Colonic mucosa (tissue), 4 donors: ENCODE data around the gene CFDP1. TPM values are rescaled to one million over a fixed set of nuclear protein-coding genes. Genes with fewer than 3 reads are reported as not detected.
A peak's percentile ranks its signal among the peaks of the same experiment; 100 is the strongest.

ENCODE experiments used
- DNase-seq: peaks from one replicate; pipeline ENCODE4 v3.0.0-alpha.2; 2020
- H3K27ac ChIP-seq: fragments of 200-600 bp; one replicate; pipeline ENCODE4 v1.8.0; 2021
- H3K27me3 ChIP-seq: fragments of 200-600 bp; one replicate; pipeline ENCODE4 v1.8.0; 2021
- H3K36me3 ChIP-seq: fragments of 200-600 bp; one replicate; pipeline ENCODE4 v1.8.0; 2021
- H3K4me1 ChIP-seq: fragments of 200-600 bp; one replicate; pipeline ENCODE4 v1.8.0; 2021; ENCODE audit warnings: mild to moderate bottlenecking
- H3K4me3 ChIP-seq: fragments of 200-600 bp; one replicate; pipeline ENCODE4 v1.8.0; 2021
- H3K9ac ChIP-seq, 2 donors: one replicate each; pipeline ENCODE4 v1.7.0; 2013; ENCODE audit warnings: control low read depth in 2 of 2, low read depth in 2 of 2, low read length in 2 of 2
- H3K9me3 ChIP-seq: fragments of 200-600 bp; one replicate; pipeline ENCODE4 v1.8.0; 2021
- intact Hi-C: fragments of 100-400 bp; cut with DNase I; formaldehyde crosslinking; loops from one replicate; pipeline ENCODE4 v1.14.1; 2022
- total RNA-seq, 2 donors: library from RNA; stranded (reverse); fragmentation: NEBNext Ultra II Directional in 1 of 2; extraction: Animal tissue kit (Norgen Biotek cat#: 25700) in 1 of 2; gene quantifications; one replicate each; pipeline ENCODE4 v1.2.1, GENCODE V29; 2021
- TF ChIP-seq, protein P1 (sequence below): fragments of 200-600 bp; IDR thresholded peaks from one replicate; pipeline ENCODE4 v1.8.0; 2022; ENCODE audit warnings: antibody characterized with exemption, mild to moderate bottlenecking
- donor health status: healthy.
- donor health status: DM: no; HTN: no; CAD: no.
- donor health status: DM: no; HTN: no; CAD: no.

CFDP1 gene
- total RNA-seq, 2 donors from 2014 or later: 61.6 to 75.8 TPM

DNA sequence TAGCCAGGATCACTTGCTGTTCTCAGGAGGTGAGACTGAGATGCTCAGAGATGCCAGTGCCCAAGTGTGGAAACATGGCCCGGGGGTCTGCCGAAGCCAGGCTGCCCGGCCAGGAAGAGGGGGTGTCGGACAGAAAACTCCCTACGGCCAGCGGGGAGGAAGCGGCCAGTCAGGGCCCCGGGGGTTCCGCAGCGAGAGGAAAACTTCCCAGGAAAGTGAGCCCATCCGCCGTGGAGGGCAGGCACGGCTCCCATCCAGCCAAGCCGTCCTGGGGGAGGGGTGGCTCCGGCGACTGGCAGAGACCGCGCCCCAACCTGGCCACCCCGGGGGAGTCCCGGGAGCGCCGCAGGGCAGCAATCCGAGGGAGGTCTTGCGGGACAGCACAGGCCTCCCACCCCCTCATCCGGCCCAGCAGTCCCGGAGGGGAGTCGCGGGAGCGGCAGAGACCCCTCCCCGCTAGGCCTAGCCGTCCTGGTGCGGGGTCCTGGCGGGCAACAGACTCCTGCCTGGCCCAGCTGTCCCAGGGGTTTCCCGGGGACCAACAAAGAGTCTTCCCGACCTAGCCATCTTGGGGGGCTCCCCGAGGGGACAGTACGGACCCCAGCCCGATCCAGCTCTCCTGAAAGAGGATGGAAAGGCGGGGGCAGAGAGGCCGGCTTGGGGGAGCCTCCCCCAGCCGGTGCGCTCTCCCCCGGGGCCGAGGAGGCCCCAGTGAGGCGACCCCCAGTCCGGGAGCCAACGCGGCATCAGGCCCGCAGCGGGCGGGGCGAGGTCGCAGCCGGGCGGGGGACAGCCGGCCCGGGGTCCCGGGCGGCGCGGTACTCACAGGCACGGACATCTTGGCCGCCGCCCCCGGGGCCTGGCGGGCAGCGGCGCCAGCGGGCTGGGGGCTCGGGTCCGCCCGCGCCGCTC, 168.0 kb downstream of the CFDP1 start:
- Histone ChIP-seq H3K27me3 (no peaks in the 10 kb centered on the region), H3K4me1 (peaks cover 29% of the 10 kb centered on the region), H3K9ac (peak overlapping the region; percentile 80 to 92), H3K9me3 (no peaks in the 10 kb centered on the region), H3K4me3 (peak overlapping the region; percentile 92), H3K36me3 (no peaks in the 10 kb centered on the region), H3K27ac (peak overlapping the region; percentile 84)
- TF ChIP-seq, protein P1, sequence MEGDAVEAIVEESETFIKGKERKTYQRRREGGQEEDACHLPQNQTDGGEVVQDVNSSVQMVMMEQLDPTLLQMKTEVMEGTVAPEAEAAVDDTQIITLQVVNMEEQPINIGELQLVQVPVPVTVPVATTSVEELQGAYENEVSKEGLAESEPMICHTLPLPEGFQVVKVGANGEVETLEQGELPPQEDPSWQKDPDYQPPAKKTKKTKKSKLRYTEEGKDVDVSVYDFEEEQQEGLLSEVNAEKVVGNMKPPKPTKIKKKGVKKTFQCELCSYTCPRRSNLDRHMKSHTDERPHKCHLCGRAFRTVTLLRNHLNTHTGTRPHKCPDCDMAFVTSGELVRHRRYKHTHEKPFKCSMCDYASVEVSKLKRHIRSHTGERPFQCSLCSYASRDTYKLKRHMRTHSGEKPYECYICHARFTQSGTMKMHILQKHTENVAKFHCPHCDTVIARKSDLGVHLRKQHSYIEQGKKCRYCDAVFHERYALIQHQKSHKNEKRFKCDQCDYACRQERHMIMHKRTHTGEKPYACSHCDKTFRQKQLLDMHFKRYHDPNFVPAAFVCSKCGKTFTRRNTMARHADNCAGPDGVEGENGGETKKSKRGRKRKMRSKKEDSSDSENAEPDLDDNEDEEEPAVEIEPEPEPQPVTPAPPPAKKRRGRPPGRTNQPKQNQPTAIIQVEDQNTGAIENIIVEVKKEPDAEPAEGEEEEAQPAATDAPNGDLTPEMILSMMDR: no peak
- DNase-seq: peak; percentile 74
- intact Hi-C loops: loop anchor here (5.0 kb wide), 1 partner anchor 37 kb away; no protein-coding TSS in a partner anchor

DNA sequence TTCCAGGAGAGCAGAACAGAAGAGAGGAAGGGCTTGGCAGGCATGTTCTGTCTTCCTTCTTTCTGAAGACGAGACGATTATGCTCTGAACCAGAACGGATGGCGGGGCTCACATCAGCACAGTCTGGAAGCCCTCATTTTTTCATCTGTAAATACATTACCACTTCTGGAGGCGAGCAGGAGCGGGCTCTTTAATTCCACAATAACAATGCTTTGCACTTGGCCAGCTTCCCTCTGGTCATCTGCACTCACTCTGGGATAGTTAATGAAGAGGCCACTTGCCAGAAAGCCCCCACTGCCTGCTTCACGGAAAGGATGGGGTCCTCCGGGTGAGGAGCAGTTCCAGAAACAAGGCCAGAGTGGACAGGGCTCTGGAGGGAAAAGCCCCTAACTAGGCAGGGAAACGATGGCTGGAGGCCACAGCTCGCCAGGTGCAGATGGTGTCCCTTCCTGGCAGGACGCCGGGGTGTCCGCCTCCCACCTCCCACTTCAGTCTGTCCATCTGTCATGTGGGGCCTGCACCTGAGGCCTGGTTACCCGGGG, 168.8 kb downstream of the CFDP1 start:
- Histone ChIP-seq H3K36me3 (no peaks in the 10 kb centered on the region), H3K4me3 (peak overlapping the region; percentile 92), H3K4me1 (peaks cover 29% of the 10 kb centered on the region), H3K27me3 (no peaks in the 10 kb centered on the region), H3K27ac (peak overlapping the region; percentile 84), H3K9ac (peak overlapping the region; percentile 80 to 92), H3K9me3 (no peaks in the 10 kb centered on the region)
- TF ChIP-seq, protein P1: no peak
- DNase-seq: no peak
- intact Hi-C loops: no loop called here

DNA sequence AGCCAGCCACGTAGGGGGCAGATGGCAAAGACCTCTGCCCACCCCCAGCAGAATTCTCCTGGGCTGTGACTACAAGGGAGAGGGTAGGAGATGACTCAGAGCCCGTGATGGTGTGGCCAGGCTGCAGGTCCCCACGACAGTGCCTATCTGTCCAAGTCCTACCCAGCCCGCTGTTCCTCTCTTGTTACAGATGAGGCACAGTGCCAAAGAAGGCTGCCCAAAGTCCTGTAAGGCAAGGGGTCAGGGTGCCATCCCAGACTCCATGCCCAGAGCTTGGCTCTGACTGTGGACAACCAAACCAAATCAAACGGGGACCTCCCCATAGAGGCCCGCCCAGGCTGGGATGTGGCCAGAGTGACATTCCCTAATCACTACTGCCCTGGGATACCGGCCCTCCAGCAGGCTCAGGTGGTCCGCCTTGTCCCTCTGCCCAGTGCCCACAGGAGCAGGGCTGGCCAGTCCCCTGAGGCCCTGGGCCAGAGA, 169.3 kb downstream of the CFDP1 start:
- Histone ChIP-seq H3K27ac (peak overlapping the region; percentile 84), H3K4me1 (peaks cover 29% of the 10 kb centered on the region), H3K27me3 (no peaks in the 10 kb centered on the region), H3K9me3 (no peaks in the 10 kb centered on the region), H3K4me3 (peak overlapping the region; percentile 92), H3K36me3 (no peaks in the 10 kb centered on the region), H3K9ac (peak overlapping the region; percentile 1 to 80)
- intact Hi-C loops: no loop called here
- DNase-seq: no peak
- TF ChIP-seq, protein P1: no peak

DNA sequence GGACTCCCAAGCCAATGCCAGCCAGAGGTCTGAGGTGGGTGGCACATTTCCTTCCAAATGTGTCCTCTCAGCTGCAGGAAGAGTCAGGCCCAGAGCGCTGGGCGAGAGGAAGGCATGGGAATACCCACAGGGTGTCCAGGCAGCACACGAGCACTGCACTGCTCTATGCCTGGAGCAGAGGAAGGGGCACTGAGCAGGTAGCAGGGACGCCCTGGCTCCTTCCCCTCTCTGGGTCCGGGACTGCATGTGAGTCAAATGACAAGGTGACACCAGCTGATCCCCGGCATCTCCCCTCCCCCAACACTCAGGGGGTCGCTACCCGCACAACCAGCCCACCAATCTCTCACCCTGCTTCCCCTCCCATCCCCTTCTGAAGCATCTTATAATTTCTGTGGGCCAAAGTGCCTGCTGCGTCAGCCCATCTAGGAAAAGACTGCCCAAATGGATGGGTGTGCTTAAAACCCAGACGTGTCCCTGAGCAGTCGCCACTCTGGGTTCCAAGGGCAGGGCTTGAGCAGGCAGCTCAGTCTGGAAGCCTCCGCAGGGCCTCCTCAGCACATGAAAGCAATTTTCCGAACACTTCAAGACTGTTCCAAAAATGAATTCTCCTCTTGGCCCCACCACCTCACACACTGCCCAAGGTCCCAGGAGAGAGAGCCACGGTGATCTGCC, 169.9 kb downstream of the CFDP1 start:
- H3K4me3 ChIP-seq: no peak overlapping the region
- no peak for DNase-seq
- intact Hi-C loops: no loop called here
- H3K36me3 ChIP-seq: no peaks in the 10 kb centered on the region
- H3K27ac ChIP-seq: peak overlapping the region; percentile 84
- no peaks in the 10 kb centered on the region for H3K9me3 ChIP-seq
- no peaks in the 10 kb centered on the region for H3K27me3 ChIP-seq
- H3K4me1 ChIP-seq: peaks cover 29% of the 10 kb centered on the region
- TF ChIP-seq, protein P1: no peak
- peak overlapping the region in 1 of 2 donors; percentile 38 for H3K9ac ChIP-seq

DNA sequence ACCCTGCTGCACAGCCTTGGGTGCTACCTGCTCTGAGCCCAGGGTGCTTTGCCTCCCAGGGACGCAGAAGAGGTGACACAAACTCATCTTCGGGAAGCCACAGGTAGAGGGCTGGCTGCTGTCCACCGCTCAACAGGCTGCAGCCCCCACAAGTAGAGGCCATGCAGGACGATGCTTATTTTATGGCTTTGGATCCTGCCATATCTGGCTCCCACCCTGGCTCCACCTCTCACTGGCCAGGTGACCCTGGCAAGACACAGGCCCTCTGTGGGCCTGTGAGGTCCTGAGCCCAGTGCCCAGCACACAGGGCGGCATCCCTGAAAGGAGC, 170.5 kb downstream of the CFDP1 start:
- Histone ChIP-seq H3K9ac (peak overlapping the region in 1 of 2 donors; percentile 38), H3K36me3 (no peaks in the 10 kb centered on the region), H3K4me1 (peaks cover 29% of the 10 kb centered on the region), H3K4me3 (no peak overlapping the region), H3K27me3 (no peaks in the 10 kb centered on the region), H3K9me3 (no peaks in the 10 kb centered on the region), H3K27ac (peak overlapping the region; percentile 29)
- TF ChIP-seq, protein P1: no peak
- intact Hi-C loops: no loop called here
- DNase-seq: no peak
